ENCODE measurements around the gene TRMT10C.

DNA sequence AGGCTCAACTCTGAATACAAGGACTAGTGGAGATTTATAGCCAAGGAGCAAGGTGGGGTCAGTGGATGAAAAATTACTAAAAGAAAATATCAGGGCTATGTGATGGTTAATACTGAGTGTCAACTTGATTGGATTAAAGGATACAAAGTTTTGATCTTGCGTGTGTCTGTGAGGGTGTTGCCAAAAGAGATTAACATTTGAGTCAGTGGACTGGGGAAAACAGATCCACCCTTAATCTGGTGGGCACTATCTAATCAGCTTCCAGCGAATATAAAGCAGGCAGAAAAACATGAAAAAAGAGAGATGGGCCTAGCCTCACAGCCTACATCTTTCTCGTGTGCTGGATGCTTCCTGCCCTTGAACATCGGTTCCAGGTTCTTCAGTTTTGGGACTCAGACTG lies 34.2 kb upstream of the TRMT10C start:
- TF ChIP-seq, protein P1, sequence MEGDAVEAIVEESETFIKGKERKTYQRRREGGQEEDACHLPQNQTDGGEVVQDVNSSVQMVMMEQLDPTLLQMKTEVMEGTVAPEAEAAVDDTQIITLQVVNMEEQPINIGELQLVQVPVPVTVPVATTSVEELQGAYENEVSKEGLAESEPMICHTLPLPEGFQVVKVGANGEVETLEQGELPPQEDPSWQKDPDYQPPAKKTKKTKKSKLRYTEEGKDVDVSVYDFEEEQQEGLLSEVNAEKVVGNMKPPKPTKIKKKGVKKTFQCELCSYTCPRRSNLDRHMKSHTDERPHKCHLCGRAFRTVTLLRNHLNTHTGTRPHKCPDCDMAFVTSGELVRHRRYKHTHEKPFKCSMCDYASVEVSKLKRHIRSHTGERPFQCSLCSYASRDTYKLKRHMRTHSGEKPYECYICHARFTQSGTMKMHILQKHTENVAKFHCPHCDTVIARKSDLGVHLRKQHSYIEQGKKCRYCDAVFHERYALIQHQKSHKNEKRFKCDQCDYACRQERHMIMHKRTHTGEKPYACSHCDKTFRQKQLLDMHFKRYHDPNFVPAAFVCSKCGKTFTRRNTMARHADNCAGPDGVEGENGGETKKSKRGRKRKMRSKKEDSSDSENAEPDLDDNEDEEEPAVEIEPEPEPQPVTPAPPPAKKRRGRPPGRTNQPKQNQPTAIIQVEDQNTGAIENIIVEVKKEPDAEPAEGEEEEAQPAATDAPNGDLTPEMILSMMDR (IDR thresholded peaks at IDR 0.05; ENCODE audit: insufficient read depth, low read length) = no peak
- TF ChIP-seq POLR2AphosphoS5 (IDR thresholded peaks at IDR 0.05; ENCODE audit: low read depth) (no peak), SPI1 (IDR thresholded peaks at IDR 0.05; ENCODE audit: borderline replicate concordance, low read depth) (no peak), GABPA (IDR thresholded peaks at IDR 0.05; ENCODE audit: low read depth) (no peak)
- TF ChIP-seq, protein P2, sequence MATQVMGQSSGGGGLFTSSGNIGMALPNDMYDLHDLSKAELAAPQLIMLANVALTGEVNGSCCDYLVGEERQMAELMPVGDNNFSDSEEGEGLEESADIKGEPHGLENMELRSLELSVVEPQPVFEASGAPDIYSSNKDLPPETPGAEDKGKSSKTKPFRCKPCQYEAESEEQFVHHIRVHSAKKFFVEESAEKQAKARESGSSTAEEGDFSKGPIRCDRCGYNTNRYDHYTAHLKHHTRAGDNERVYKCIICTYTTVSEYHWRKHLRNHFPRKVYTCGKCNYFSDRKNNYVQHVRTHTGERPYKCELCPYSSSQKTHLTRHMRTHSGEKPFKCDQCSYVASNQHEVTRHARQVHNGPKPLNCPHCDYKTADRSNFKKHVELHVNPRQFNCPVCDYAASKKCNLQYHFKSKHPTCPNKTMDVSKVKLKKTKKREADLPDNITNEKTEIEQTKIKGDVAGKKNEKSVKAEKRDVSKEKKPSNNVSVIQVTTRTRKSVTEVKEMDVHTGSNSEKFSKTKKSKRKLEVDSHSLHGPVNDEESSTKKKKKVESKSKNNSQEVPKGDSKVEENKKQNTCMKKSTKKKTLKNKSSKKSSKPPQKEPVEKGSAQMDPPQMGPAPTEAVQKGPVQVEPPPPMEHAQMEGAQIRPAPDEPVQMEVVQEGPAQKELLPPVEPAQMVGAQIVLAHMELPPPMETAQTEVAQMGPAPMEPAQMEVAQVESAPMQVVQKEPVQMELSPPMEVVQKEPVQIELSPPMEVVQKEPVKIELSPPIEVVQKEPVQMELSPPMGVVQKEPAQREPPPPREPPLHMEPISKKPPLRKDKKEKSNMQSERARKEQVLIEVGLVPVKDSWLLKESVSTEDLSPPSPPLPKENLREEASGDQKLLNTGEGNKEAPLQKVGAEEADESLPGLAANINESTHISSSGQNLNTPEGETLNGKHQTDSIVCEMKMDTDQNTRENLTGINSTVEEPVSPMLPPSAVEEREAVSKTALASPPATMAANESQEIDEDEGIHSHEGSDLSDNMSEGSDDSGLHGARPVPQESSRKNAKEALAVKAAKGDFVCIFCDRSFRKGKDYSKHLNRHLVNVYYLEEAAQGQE (IDR thresholded peaks at IDR 0.05; ENCODE audit: insufficient replicate concordance, low read depth) = no peak

Measured in HL-60 (cell line).